Gastroesophageal sphincter (tissue), 3 donors: ENCODE results near the gene PTGFRN.
"Not testable (repeated sequence)": the region's sequence is repeated elsewhere in the genome, so short reads cannot be mapped to it uniquely, and the experiment has no call there.

ENCODE experiments used
- EP300 ChIP-seq: sonication (generic); formaldehyde crosslinking; IDR thresholded peaks from one replicate; pipeline ENCODE4 v1.6.1; 2017; ENCODE audit warnings: antibody characterized with exemption, mild to moderate bottlenecking
- POLR2A ChIP-seq, 2 donors: fragments of 450-650 bp; IDR thresholded peaks; one replicate each; pipeline ENCODE4 v1.6.1; 2017; ENCODE audit warnings: antibody characterized with exemption in 2 of 2, mild to moderate bottlenecking in 2 of 2, moderate library complexity in 1 of 2
- POLR2AphosphoS5 ChIP-seq: sonication (generic); formaldehyde crosslinking; IDR thresholded peaks from one replicate; pipeline ENCODE4 v1.6.1; 2017; ENCODE audit warnings: antibody characterized with exemption
- TF ChIP-seq, protein P1 (sequence below), 4 experiments: fragments of 200-600 bp in 2 of 4; fragments of 450-650 bp in 2 of 4; sonication (generic) in 1 of 4; IDR thresholded peaks; one replicate each; pipeline ENCODE4 v1.5.1; 2017 to 2019; ENCODE audit warnings: antibody characterized with exemption in 4 of 4, mild to moderate bottlenecking in 2 of 4, moderate library complexity in 2 of 4

GRCh38 chr1:116939780-116940543 lies 30.2 kb downstream of the PTGFRN start:
- not testable (repeated sequence) for TF ChIP-seq POLR2A (IDR thresholded peaks at IDR 0.05); EP300; POLR2AphosphoS5
- TF ChIP-seq, protein P1, sequence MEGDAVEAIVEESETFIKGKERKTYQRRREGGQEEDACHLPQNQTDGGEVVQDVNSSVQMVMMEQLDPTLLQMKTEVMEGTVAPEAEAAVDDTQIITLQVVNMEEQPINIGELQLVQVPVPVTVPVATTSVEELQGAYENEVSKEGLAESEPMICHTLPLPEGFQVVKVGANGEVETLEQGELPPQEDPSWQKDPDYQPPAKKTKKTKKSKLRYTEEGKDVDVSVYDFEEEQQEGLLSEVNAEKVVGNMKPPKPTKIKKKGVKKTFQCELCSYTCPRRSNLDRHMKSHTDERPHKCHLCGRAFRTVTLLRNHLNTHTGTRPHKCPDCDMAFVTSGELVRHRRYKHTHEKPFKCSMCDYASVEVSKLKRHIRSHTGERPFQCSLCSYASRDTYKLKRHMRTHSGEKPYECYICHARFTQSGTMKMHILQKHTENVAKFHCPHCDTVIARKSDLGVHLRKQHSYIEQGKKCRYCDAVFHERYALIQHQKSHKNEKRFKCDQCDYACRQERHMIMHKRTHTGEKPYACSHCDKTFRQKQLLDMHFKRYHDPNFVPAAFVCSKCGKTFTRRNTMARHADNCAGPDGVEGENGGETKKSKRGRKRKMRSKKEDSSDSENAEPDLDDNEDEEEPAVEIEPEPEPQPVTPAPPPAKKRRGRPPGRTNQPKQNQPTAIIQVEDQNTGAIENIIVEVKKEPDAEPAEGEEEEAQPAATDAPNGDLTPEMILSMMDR (IDR thresholded peaks at IDR 0.05) = not testable (repeated sequence)
